H1 (cell line): ENCODE results near the gene EDEM2. TPM values are rescaled to one million over a fixed set of nuclear protein-coding genes. Genes with fewer than 3 reads are reported as not detected.

Experiments
- ASH2L ChIP-seq: fragments of 200-600, 300-600 bp; sonication (generic); IDR thresholded peaks from one replicate; pipeline ENCODE4 v1.7.1; 2017; ENCODE audit warnings: low read length
- GABPA ChIP-seq: IDR thresholded peaks from 2 replicates; pipeline ENCODE4 v1.6.1; 2011; ENCODE audit warnings: mild to moderate bottlenecking, low read length, moderate library complexity, borderline replicate concordance; ENCODE audit not compliant: insufficient read depth
- GTF2F1 ChIP-seq: IDR thresholded peaks from 2 replicates; pipeline ENCODE4 v1.6.1; 2012; ENCODE audit warnings: low read depth, low read length, improper control_type of control experiment, borderline replicate concordance
- HDAC6 ChIP-seq: IDR thresholded peaks from one replicate; pipeline ENCODE4 v1.7.1; 2012; ENCODE audit warnings: low read depth, mild to moderate bottlenecking, inconsistent platforms, low read length, moderate library complexity
- KDM4A ChIP-seq: IDR thresholded peaks from one replicate; pipeline ENCODE4 v1.7.1; 2012; ENCODE audit warnings: low read depth, mild to moderate bottlenecking, moderate library complexity, low read length, inconsistent platforms; ENCODE audit not compliant: severe bottlenecking
- MAFK ChIP-seq: IDR thresholded peaks from 2 replicates; pipeline ENCODE4 v1.6.1; 2012; ENCODE audit warnings: low read depth, mild to moderate bottlenecking, improper control_type of control experiment, low read length
- NANOG ChIP-seq: IDR thresholded peaks from 2 replicates; pipeline ENCODE4 v1.6.1; 2011; ENCODE audit warnings: low read length, low read depth, mild to moderate bottlenecking, inconsistent platforms; ENCODE audit not compliant: insufficient read depth, poor library complexity, severe bottlenecking
- POU5F1 ChIP-seq: IDR thresholded peaks from 2 replicates; pipeline ENCODE4 v1.6.1; 2011; ENCODE audit warnings: low read depth, mild to moderate bottlenecking, low read length, moderate library complexity
- RNF2 ChIP-seq: fragments of 200-900, 300-1000 bp; sonication (generic); IDR thresholded peaks from 2 replicates; pipeline ENCODE4 v1.7.1; 2016; ENCODE audit warnings: borderline replicate concordance, low read depth, mild to moderate bottlenecking, antibody characterized with exemption, low read length; ENCODE audit not compliant: poor library complexity, severe bottlenecking; ENCODE audit errors: missing control alignments
- RXRA ChIP-seq: IDR thresholded peaks from 2 replicates; pipeline ENCODE4 v1.6.1; 2011; ENCODE audit warnings: low read depth, mild to moderate bottlenecking, low read length, moderate library complexity; ENCODE audit not compliant: insufficient read depth
- SAP30 ChIP-seq: fragments of 300-600 bp; sonication (generic); IDR thresholded peaks from 2 replicates; pipeline ENCODE4 v1.7.1; 2012; ENCODE audit warnings: low read length, moderate library complexity, mild to moderate bottlenecking, inconsistent platforms; ENCODE audit not compliant: insufficient read depth, insufficient replicate concordance
- SIN3A ChIP-seq, 2 experiments: IDR thresholded peaks in 1 of 2; conservative IDR thresholded peaks in 1 of 2; 2 replicates each; pipeline ENCODE4 v1.6.1; 2011 to 2012; ENCODE audit warnings: low read length in 2 of 2, improper control_type of control experiment in 1 of 2, low read depth in 1 of 2, mild to moderate bottlenecking in 1 of 2
- SIX5 ChIP-seq: IDR thresholded peaks from 2 replicates; pipeline ENCODE4 v1.6.1; 2011; ENCODE audit warnings: mild to moderate bottlenecking, low read depth, low read length
- SP2 ChIP-seq: IDR thresholded peaks from 2 replicates; pipeline ENCODE4 v1.6.1; 2012; ENCODE audit warnings: mild to moderate bottlenecking, low read length, inconsistent platforms
- SUZ12 ChIP-seq: fragments of 200-600 bp; sonication (generic); IDR thresholded peaks from 2 replicates; pipeline ENCODE4 v1.6.1; 2012; ENCODE audit warnings: mild to moderate bottlenecking, inconsistent platforms, low read length, moderate library complexity, mixed read lengths
- polyA plus RNA-seq, 7 experiments: library from polyadenylated mRNA; depleted of rRNA in 3 of 7; stranded (reverse) in 5 of 7; unstranded in 2 of 7; fragments of >200 nt in 5 of 7; fragments of 200-250 nt in 2 of 7; gene quantifications; 1 replicate in 5 of 7; 2 replicates in 1 of 7; 4 replicates in 1 of 7; pipeline versions ENCODE4 v1.2.1 to v1.2.3, GENCODE V29; 2011 to 2013; ENCODE audit warnings: missing spikeins in 2 of 7, mixed read lengths in 2 of 7
- total RNA-seq: library from RNA; stranded (reverse); fragmentation: NEBNext Ultra II Directional; extraction: Animal tissue kit (Norgen Biotek cat#: 25700); gene quantifications from 2 replicates; pipeline ENCODE4 v1.2.1, GENCODE V29; 2021
- TF ChIP-seq, protein P1 (sequence below), 3 experiments: IDR thresholded peaks; 1 replicate in 2 of 3; 2 replicates in 1 of 3; pipeline versions ENCODE4 v1.5.1 to v1.6.1; 2011; ENCODE audit warnings: low read length in 3 of 3, mild to moderate bottlenecking in 3 of 3, inconsistent platforms in 2 of 3, low read depth in 1 of 3, moderate library complexity in 1 of 3; ENCODE audit not compliant: insufficient read depth in 1 of 3; ENCODE audit errors: control extremely low read depth in 1 of 3

EDEM2 gene
- total and polyA plus RNA-seq, 2 of the 8 experiments (the other 6 are each of a cell fraction or from before 2014, with no cell fraction given) = 15.2 to 19.6 TPM

GRCh38 chr20:35092524-35093266 is 54.4 kb downstream of the EDEM2 start, which contains the start of gene TRPC4AP (continued):
- TF ChIP-seq SIX5 = peak; percentile 72
- no peak for TF ChIP-seq NANOG
- no peak for TF ChIP-seq GABPA
- no peak for TF ChIP-seq MAFK
- TF ChIP-seq, protein P1, sequence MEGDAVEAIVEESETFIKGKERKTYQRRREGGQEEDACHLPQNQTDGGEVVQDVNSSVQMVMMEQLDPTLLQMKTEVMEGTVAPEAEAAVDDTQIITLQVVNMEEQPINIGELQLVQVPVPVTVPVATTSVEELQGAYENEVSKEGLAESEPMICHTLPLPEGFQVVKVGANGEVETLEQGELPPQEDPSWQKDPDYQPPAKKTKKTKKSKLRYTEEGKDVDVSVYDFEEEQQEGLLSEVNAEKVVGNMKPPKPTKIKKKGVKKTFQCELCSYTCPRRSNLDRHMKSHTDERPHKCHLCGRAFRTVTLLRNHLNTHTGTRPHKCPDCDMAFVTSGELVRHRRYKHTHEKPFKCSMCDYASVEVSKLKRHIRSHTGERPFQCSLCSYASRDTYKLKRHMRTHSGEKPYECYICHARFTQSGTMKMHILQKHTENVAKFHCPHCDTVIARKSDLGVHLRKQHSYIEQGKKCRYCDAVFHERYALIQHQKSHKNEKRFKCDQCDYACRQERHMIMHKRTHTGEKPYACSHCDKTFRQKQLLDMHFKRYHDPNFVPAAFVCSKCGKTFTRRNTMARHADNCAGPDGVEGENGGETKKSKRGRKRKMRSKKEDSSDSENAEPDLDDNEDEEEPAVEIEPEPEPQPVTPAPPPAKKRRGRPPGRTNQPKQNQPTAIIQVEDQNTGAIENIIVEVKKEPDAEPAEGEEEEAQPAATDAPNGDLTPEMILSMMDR (IDR thresholded peaks at IDR 0.05; ENCODE audit: control extremely low read depth in 1 of 3, insufficient read depth in 1 of 3, low read depth in 1 of 3, low read length in 3 of 3) = peak; percentile 88 to 94 (median 89)
- no peak for TF ChIP-seq SAP30
- TF ChIP-seq SP2 = no peak
- peak; percentile 94 for TF ChIP-seq ASH2L
- no peak for TF ChIP-seq HDAC6
- TF ChIP-seq GTF2F1 = no peak
- TF ChIP-seq KDM4A = no peak
- no peak for TF ChIP-seq SUZ12
- TF ChIP-seq POU5F1 = no peak
- TF ChIP-seq RNF2 = no peak
- TF ChIP-seq RXRA = no peak
- TF ChIP-seq SIN3A (conservative IDR thresholded peaks at IDR 0.05 in 1 of 2, IDR thresholded peaks at IDR 0.05 in 1 of 2; ENCODE audit: low read depth in 1 of 2, low read length in 2 of 2) = peak; percentile 56 to 84; a peak in 1 of 4 replicates
